H1 (cell line): ENCODE results near the gene ARL6IP5.

Experiments used
- CBX5 ChIP-seq: fragments of 300-800, 300-1000 bp; sonication (generic); IDR thresholded peaks from 2 replicates; pipeline ENCODE4 v1.7.1; 2016; ENCODE audit warnings: antibody characterized with exemption, low read length, low read depth
- FOSL1 ChIP-seq: IDR thresholded peaks from 2 replicates; pipeline ENCODE4 v1.6.1; 2011; ENCODE audit warnings: mild to moderate bottlenecking, low read depth, low read length, moderate library complexity; ENCODE audit not compliant: insufficient read depth
- POLR2A ChIP-seq, 2 experiments: IDR thresholded peaks; 1 replicate in 1 of 2; 2 replicates in 1 of 2; pipeline ENCODE4 v1.6.1; 2011; ENCODE audit warnings: low read depth in 2 of 2, low read length in 2 of 2, mild to moderate bottlenecking in 2 of 2; ENCODE audit errors: control extremely low read depth in 1 of 2
- POLR2AphosphoS5 ChIP-seq: IDR thresholded peaks from 2 replicates; pipeline ENCODE4 v1.6.1; 2011; ENCODE audit warnings: low read depth, low read length
- RAD21 ChIP-seq, 2 experiments: IDR thresholded peaks in 1 of 2; conservative IDR thresholded peaks in 1 of 2; 2 replicates each; pipeline ENCODE4 v1.6.1; 2011; ENCODE audit warnings: low read depth in 2 of 2, low read length in 2 of 2, improper control_type of control experiment in 1 of 2, inconsistent platforms in 1 of 2, mild to moderate bottlenecking in 1 of 2, moderate library complexity in 1 of 2
- TF ChIP-seq, protein P1 (sequence below), 3 experiments: IDR thresholded peaks; 1 replicate in 2 of 3; 2 replicates in 1 of 3; pipeline versions ENCODE4 v1.5.1 to v1.6.1; 2011; ENCODE audit warnings: low read length in 3 of 3, mild to moderate bottlenecking in 3 of 3, inconsistent platforms in 2 of 3, low read depth in 1 of 3, moderate library complexity in 1 of 3; ENCODE audit not compliant: insufficient read depth in 1 of 3; ENCODE audit errors: control extremely low read depth in 1 of 3

GRCh38 chr3:69102384-69102783, 17.6 kb downstream of the ARL6IP5 start:
- TF ChIP-seq RAD21 (IDR thresholded peaks at IDR 0.05 in 1 of 2, conservative IDR thresholded peaks at IDR 0.05 in 1 of 2; ENCODE audit: low read depth in 2 of 2, low read length in 2 of 2) (no peak), POLR2AphosphoS5 (no peak), FOSL1 (no peak), POLR2A (IDR thresholded peaks at IDR 0.05; ENCODE audit: control extremely low read depth in 1 of 2, low read depth in 2 of 2, low read length in 2 of 2) (no peak), CBX5 (no peak)
- TF ChIP-seq, protein P1, sequence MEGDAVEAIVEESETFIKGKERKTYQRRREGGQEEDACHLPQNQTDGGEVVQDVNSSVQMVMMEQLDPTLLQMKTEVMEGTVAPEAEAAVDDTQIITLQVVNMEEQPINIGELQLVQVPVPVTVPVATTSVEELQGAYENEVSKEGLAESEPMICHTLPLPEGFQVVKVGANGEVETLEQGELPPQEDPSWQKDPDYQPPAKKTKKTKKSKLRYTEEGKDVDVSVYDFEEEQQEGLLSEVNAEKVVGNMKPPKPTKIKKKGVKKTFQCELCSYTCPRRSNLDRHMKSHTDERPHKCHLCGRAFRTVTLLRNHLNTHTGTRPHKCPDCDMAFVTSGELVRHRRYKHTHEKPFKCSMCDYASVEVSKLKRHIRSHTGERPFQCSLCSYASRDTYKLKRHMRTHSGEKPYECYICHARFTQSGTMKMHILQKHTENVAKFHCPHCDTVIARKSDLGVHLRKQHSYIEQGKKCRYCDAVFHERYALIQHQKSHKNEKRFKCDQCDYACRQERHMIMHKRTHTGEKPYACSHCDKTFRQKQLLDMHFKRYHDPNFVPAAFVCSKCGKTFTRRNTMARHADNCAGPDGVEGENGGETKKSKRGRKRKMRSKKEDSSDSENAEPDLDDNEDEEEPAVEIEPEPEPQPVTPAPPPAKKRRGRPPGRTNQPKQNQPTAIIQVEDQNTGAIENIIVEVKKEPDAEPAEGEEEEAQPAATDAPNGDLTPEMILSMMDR (IDR thresholded peaks at IDR 0.05; ENCODE audit: control extremely low read depth in 1 of 3, insufficient read depth in 1 of 3, low read depth in 1 of 3, low read length in 3 of 3), result no peak
